Trophoblast cell (in vitro differentiated cells and primary cell): Measurements from ENCODE around the gene CPEB1.

ENCODE experiments used
- DNase-seq, 2 donors: peaks; one replicate each; pipeline ENCODE4 v3.0.0-alpha.2; 2016
- H2AFZ ChIP-seq: 2 replicates; pipeline ENCODE4 v1.6.1; 2013; ENCODE audit warnings: low read length, moderate library complexity, mild to moderate bottlenecking; ENCODE audit not compliant: insufficient read depth, poor library complexity
- H2AK5ac ChIP-seq: 2 replicates; pipeline ENCODE4 v1.6.1; 2013; ENCODE audit warnings: mild to moderate bottlenecking, low read length
- H2BK120ac ChIP-seq: 2 replicates; pipeline ENCODE4 v1.6.1; 2013; ENCODE audit warnings: low read length, mild to moderate bottlenecking, moderate library complexity; ENCODE audit not compliant: insufficient read depth, poor library complexity
- H2BK12ac ChIP-seq: 2 replicates; pipeline ENCODE4 v1.6.1; 2013; ENCODE audit warnings: mild to moderate bottlenecking, low read length, moderate library complexity
- H2BK5ac ChIP-seq: 2 replicates; pipeline ENCODE4 v1.6.1; 2013; ENCODE audit warnings: low read length, low read depth, moderate library complexity, mild to moderate bottlenecking; ENCODE audit not compliant: poor library complexity
- H3K14ac ChIP-seq: 2 replicates; pipeline ENCODE4 v1.6.1; 2013; ENCODE audit warnings: mild to moderate bottlenecking, low read length
- H3K18ac ChIP-seq: 2 replicates; pipeline ENCODE4 v1.6.1; 2013; ENCODE audit warnings: mild to moderate bottlenecking, low read length
- H3K23ac ChIP-seq: 2 replicates; pipeline ENCODE4 v1.6.1; 2013; ENCODE audit warnings: low read length
- H3K27ac ChIP-seq: 2 replicates; pipeline ENCODE4 v1.5.1; 2013; ENCODE audit warnings: low read depth, mild to moderate bottlenecking, inconsistent platforms, low read length, moderate library complexity
- H3K27me3 ChIP-seq: 2 replicates; pipeline ENCODE4 v1.6.1; 2013; ENCODE audit warnings: inconsistent platforms, mild to moderate bottlenecking, low read length, moderate library complexity; ENCODE audit not compliant: insufficient read depth
- H3K36me3 ChIP-seq, 2 experiments: 1 replicate in 1 of 2; 2 replicates in 1 of 2; pipeline ENCODE4 v1.6.1; 2013; ENCODE audit warnings: low read length in 2 of 2, mild to moderate bottlenecking in 2 of 2, moderate library complexity in 1 of 2; ENCODE audit not compliant: insufficient read depth in 2 of 2, control insufficient read depth in 1 of 2
- H3K4ac ChIP-seq: 2 replicates; pipeline ENCODE4 v1.6.1; 2013; ENCODE audit warnings: low read depth, mild to moderate bottlenecking, low read length, moderate library complexity
- H3K4me1 ChIP-seq, 2 experiments: 1 replicate in 1 of 2; 2 replicates in 1 of 2; pipeline ENCODE4 v1.6.1; 2013; ENCODE audit warnings: low read length in 2 of 2, mild to moderate bottlenecking in 2 of 2, moderate library complexity in 1 of 2; ENCODE audit not compliant: insufficient read depth in 2 of 2, control insufficient read depth in 1 of 2
- H3K4me2 ChIP-seq: 2 replicates; pipeline ENCODE4 v1.6.1; 2013; ENCODE audit warnings: inconsistent platforms, mild to moderate bottlenecking, low read length, moderate library complexity
- H3K4me3 ChIP-seq: 2 replicates; pipeline ENCODE4 v1.5.1; 2013; ENCODE audit warnings: mild to moderate bottlenecking, low read depth, low read length, inconsistent platforms
- H3K79me1 ChIP-seq: one replicate; pipeline ENCODE4 v1.6.1; 2013; ENCODE audit warnings: low read length
- H3K79me2 ChIP-seq: 2 replicates; pipeline ENCODE4 v1.6.1; 2013; ENCODE audit warnings: low read length, mild to moderate bottlenecking; ENCODE audit not compliant: control insufficient read depth, insufficient read depth, poor library complexity
- H3K9ac ChIP-seq: 2 replicates; pipeline ENCODE4 v1.6.1; 2013; ENCODE audit warnings: mild to moderate bottlenecking, low read length
- H3K9me3 ChIP-seq: 2 replicates; pipeline ENCODE4 v1.6.1; 2013; ENCODE audit warnings: low read depth, mild to moderate bottlenecking, control low read depth, inconsistent platforms, low read length; ENCODE audit not compliant: insufficient read depth
- H4K12ac ChIP-seq: 2 replicates; pipeline ENCODE4 v1.6.1; 2013; ENCODE audit warnings: low read depth, mild to moderate bottlenecking, low read length, moderate library complexity
- H4K8ac ChIP-seq: 2 replicates; pipeline ENCODE4 v1.6.1; 2013; ENCODE audit warnings: low read depth, mild to moderate bottlenecking, low read length, moderate library complexity
- H4K91ac ChIP-seq: one replicate; pipeline ENCODE4 v1.6.1; 2013; ENCODE audit warnings: low read depth, mild to moderate bottlenecking, low read length, moderate library complexity
- WGBS: extraction: QIAGEN DNeasy Blood & Tissue Kit; methylation state at CpG from one replicate; pipeline ENCODE4 v1.1.7; 2013; ENCODE audit warnings: missing lambda C conversion rate; ENCODE audit not compliant: insufficient read length, insufficient coverage; ENCODE audit errors: extremely low coverage; 5-methylcytosine and 5-hydroxymethylcytosine counted together

Gene CPEB1

DNA sequence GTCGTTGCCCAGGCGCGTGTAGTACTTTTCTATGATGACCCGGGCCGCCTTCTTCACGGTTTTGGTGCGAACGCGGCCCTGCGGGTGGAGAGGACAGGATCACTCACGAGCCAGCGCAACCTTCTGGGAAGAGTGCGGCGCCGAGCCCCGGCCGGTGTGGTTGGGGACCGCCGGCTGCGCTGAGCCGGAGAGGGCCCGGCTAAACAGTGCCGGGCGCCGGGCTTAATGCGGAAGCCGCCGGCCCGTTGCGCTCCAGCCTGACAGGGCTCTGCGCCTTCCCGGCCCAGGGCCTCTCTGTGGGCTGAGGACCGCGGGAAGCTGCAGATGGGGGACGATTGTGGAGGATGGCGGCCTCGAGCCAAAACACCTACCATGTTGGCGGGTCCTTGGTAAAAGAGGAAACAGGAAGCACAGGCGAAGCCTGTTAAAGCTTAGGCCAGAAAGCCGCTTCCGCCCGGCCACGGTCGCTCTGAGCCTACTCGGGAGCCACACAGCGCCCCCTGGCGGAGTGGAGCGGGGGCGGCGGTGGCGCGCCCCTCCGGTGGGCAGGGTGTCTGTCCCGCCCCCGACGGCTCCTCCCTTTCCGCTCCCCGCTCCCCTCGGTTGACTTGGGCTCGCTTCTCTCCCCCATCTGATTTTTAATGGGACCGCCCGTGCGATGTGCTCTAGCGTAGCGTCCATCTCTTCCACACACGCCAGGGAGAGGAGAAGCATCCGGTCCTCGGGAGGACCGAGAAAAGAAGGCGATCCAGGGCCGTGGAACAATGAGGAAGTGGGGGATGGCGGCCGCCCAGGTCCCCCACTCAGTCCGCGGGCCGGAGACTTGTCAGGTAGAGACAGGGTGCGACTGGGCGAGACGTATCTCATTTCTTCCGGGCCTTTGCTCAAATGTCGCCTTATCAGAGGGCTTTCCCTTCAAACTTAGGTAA is 106.8 kb downstream of the CPEB1 start, which contains the start of gene RPS17:
RPS17 (minus strand) TSS at position 403 of the 929 bp plus-strand sequence; CDS start at position 374, 29 bp downstream.
- Histone ChIP-seq H3K9ac (peak within 1 kb of the TSS; percentile 99), H3K27ac (peak within 1 kb of the TSS; percentile 58), H3K9me3 (peaks cover 5% of the 10 kb centered on the region), H3K4me1 (peaks cover 4 to 7% of the 10 kb centered on the region in 2 experiments), H2AFZ (peak within 1 kb of the TSS; percentile 68), H3K79me2 (peaks cover 15% of the 10 kb centered on the region), H3K27me3 (no peaks in the 10 kb centered on the region), H2AK5ac (peak within 1 kb of the TSS; percentile 97), H4K91ac (peak within 1 kb of the TSS; percentile 77), H2BK120ac (peak within 1 kb of the TSS; percentile 34), H3K4me2 (peak within 1 kb of the TSS; percentile 72), H2BK5ac (peak within 1 kb of the TSS; percentile 33), H2BK12ac (no peak within 1 kb of the TSS), H4K8ac (peak within 1 kb of the TSS; percentile 85), H3K4ac (peak within 1 kb of the TSS; percentile 98), H3K18ac (peak within 1 kb of the TSS; percentile 79), H4K12ac (peak within 1 kb of the TSS; percentile 60), H3K23ac (peak within 1 kb of the TSS; percentile 5), H3K36me3 (peaks cover 21 to 35% of the 10 kb centered on the region in 2 experiments), H3K4me3 (peak within 1 kb of the TSS; percentile 89), H3K14ac (peak within 1 kb of the TSS; percentile 56), H3K79me1 (peaks cover 14% of the 10 kb centered on the region)
- WGBS: no CpG with 5 or more reads among the region's 81 CpGs
- peak; percentile 94 to 98 for DNase-seq

DNA sequence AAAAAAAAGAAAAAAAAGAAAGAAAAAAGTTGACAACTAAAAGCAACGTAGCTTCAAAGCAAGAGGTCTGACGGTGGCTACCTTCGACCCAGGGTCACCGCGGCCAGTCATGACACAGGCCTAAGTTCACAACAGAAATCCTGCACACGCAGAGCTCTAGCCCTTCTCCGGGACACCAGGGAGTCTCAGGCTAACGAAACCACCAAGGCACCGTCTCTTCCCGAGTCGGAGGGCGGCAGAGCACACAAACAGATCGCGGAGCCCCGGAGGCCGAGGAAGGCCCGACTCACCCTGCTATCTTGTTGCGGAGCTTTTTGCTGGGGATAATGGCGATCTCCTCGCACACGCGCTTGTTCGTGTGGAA is 107.5 kb downstream of the CPEB1 start:
- WGBS: no CpG with 5 or more reads among the region's 23 CpGs

DNA sequence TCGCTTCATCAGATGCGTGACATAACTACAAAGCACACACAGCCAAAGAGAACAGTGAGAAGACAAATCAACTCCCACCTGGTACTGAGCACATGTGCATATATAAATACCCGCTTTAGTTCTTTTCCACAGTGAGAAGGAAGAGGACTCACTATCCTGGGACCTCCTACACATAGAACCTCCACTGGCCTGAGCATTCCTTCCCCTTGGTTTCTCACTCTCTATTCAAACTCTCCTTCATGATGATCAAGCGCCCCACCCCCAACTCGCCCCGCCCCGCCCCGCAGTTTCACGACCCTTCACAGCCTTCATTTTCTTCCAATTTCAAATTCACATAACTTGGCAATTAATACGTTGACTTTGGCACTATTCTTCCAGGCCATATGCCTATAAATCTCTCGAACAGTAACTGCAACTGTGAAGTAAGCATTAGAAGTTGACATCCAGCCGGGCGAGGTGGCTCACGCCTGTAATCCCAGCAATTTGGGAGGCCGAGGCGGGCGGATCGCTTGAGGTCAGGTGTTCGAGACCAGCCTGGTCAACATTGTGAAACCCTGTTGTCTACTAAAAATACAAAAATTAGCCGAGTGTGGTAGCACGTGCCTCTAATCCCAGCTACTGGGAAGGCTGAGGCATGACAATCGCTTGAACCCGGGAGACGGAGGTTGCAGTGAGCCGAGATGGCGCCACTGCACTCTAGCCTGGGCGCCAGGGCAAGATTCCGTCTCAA is 108.0 kb downstream of the CPEB1 start:
- Histone ChIP-seq H2AFZ (no peak overlapping the region), H3K23ac (no peak overlapping the region), H2BK5ac (no peak overlapping the region), H3K79me2 (peaks cover 15% of the 10 kb centered on the region), H3K27me3 (no peaks in the 10 kb centered on the region), H2BK120ac (no peak overlapping the region), H2BK12ac (no peak overlapping the region), H3K9me3 (peaks cover 5% of the 10 kb centered on the region), H3K36me3 (peaks cover 23 to 36% of the 10 kb centered on the region in 2 experiments), H3K4me1 (peaks cover 4 to 7% of the 10 kb centered on the region in 2 experiments), H4K91ac (no peak overlapping the region), H4K12ac (no peak overlapping the region), H3K27ac (no peak overlapping the region), H3K79me1 (peaks cover 14% of the 10 kb centered on the region), H3K4ac (peak overlapping the region; percentile 43), H3K4me3 (peak overlapping the region; percentile 89), H3K9ac (peak overlapping the region; percentile 99), H3K18ac (no peak overlapping the region), H3K4me2 (peak overlapping the region; percentile 72), H4K8ac (no peak overlapping the region), H3K14ac (no peak overlapping the region), H2AK5ac (no peak overlapping the region)
- DNase-seq: no peak
- no CpG with 5 or more reads among the region's 28 CpGs for WGBS

More for the DNA sequence above, 107.5 kb downstream of the CPEB1 start:
- H3K27me3 ChIP-seq: no peaks in the 10 kb centered on the region
- peak; percentile 17 to 34 for DNase-seq
- H2AK5ac ChIP-seq: no peak overlapping the region
- peaks cover 4 to 7% of the 10 kb centered on the region in 2 experiments for H3K4me1 ChIP-seq
- peak overlapping the region; percentile 68 for H3K18ac ChIP-seq
- no peak overlapping the region for H4K12ac ChIP-seq
- peak overlapping the region; percentile 33 for H2BK5ac ChIP-seq
- H2AFZ ChIP-seq: peak overlapping the region; percentile 23
- H3K36me3 ChIP-seq: peaks cover 22 to 35% of the 10 kb centered on the region in 2 experiments
- no peak overlapping the region for H2BK12ac ChIP-seq
- peaks cover 5% of the 10 kb centered on the region for H3K9me3 ChIP-seq
- peak overlapping the region; percentile 77 for H4K91ac ChIP-seq
- peaks cover 15% of the 10 kb centered on the region for H3K79me2 ChIP-seq
- H3K79me1 ChIP-seq: peaks cover 14% of the 10 kb centered on the region
- peak overlapping the region; percentile 2 for H2BK120ac ChIP-seq
- peak overlapping the region; percentile 85 for H4K8ac ChIP-seq
- peak overlapping the region; percentile 98 for H3K4ac ChIP-seq
- H3K4me2 ChIP-seq: peak overlapping the region; percentile 72
- H3K23ac ChIP-seq: peak overlapping the region; percentile 5
- peak overlapping the region; percentile 13 for H3K14ac ChIP-seq
- H3K4me3 ChIP-seq: peak overlapping the region; percentile 89
- H3K9ac ChIP-seq: peak overlapping the region; percentile 99
- peak overlapping the region; percentile 58 for H3K27ac ChIP-seq

DNA sequence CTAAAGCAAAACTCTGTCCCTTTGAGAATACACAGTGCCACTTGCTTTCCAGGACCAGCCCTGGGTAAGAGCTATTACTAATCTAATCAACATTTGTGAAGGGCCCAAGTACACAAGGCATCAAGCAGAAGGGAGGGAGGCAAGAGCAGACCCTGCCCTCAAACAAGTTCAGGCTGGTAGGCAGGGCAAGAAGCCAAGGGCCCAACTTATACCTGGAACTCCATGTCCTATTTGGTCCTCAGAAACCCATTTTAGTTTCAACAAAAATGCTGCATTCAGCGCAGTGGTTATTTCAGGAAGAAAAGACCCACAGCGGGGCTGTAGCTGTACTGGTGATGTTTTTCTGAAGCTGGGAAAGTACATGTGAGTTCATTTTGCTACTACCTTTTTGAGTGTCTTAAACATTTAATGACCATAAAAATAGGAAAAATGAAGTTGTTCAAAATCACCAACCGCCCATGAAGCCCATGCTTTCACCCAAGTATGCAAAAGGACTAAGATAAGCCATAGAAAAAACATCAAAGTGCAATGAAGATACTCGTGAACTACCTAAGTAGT is 109.7 kb downstream of the CPEB1 start:
- H2AFZ ChIP-seq: no peak overlapping the region
- no peak overlapping the region for H3K9ac ChIP-seq
- no peak overlapping the region for H3K4me3 ChIP-seq
- peaks cover 14% of the 10 kb centered on the region for H3K79me1 ChIP-seq
- H3K23ac ChIP-seq: no peak overlapping the region
- WGBS: no CpG with 5 or more reads among the region's 4 CpGs
- H4K91ac ChIP-seq: no peak overlapping the region
- no peak overlapping the region for H4K8ac ChIP-seq
- no peak overlapping the region for H3K14ac ChIP-seq
- no peak overlapping the region for H4K12ac ChIP-seq
- no peak overlapping the region for H3K4me2 ChIP-seq
- H2BK120ac ChIP-seq: no peak overlapping the region
- H3K4me1 ChIP-seq: peaks cover 4 to 7% of the 10 kb centered on the region in 2 experiments
- H3K9me3 ChIP-seq: peaks cover 5% of the 10 kb centered on the region
- peaks cover 15% of the 10 kb centered on the region for H3K79me2 ChIP-seq
- peaks cover 32 to 49% of the 10 kb centered on the region in 2 experiments for H3K36me3 ChIP-seq
- H3K4ac ChIP-seq: no peak overlapping the region
- H3K27me3 ChIP-seq: no peaks in the 10 kb centered on the region
- H2BK12ac ChIP-seq: no peak overlapping the region
- no peak overlapping the region for H3K27ac ChIP-seq
- H2AK5ac ChIP-seq: no peak overlapping the region
- H2BK5ac ChIP-seq: no peak overlapping the region
- H3K18ac ChIP-seq: no peak overlapping the region
- no peak for DNase-seq
